Ecto neural progenitor cell (in vitro differentiated cells): ENCODE data around the gene SPATA31D4.
"Not testable (repeated sequence)": the region's sequence is repeated elsewhere in the genome, so short reads cannot be mapped to it uniquely, and the experiment has no call there.

Source experiments
- DNase-seq: peaks from one replicate; pipeline ENCODE4 v3.0.0-alpha.2; 2018; ENCODE audit warnings: low spot score

The SPATA31D4 gene

DNA sequence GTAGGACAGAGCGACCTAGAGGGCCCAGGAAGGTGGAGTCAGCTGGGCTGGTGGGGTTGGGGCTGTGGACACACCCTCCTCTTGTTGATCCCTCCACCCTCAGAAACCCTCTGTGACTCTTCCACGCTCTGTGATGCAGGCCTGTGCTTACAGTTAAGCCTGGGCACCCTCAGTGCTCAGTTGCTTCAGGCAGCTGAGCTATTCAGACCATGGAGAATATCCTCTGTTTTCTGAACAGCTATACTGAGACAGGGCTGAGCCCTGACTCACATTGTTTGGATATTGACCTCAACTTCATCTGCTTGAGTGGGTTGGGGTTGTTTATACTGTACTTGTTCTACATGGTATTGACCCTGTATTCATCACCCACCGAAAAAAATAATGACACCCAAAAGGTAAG lies at the start of gene SPATA31D4:
TSS of gene SPATA31D4 (plus strand) at position 124 of the 400 bp plus-strand sequence. CDS start at position 210, 86 bp downstream.
- DNase-seq = not testable (repeated sequence)

DNA sequence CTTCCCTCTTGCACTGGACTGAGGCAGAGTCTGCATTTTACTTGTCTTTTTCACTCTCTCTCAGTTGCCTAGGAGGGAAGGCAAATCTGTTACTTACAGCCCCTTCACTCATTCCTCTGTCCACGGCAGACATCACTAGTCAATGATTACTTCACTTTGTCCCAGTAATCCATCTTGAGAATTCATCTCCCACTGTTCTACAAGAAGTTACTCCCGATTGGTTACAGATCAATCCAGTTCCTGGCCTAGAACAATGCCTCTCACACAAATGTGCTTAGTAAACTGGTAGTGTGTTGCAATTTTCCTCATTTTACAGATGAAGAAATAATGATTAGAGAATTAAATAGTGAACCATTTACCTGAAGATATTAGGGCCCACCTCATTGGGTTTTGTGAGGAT lies 49.7 kb upstream of the SPATA31D4 start:
- no peak for DNase-seq

- no peak for DNase-seq
Measured at GRCh38 chr9:81879501-81879916, 48.7 kb upstream of the SPATA31D4 start.

- DNase-seq = no peak
Measured at GRCh38 chr9:81885602-81886001, 42.6 kb upstream of the SPATA31D4 start.

GRCh38 chr9:81886665-81887064 lies 41.6 kb upstream of the SPATA31D4 start:
- no peak for DNase-seq

DNA sequence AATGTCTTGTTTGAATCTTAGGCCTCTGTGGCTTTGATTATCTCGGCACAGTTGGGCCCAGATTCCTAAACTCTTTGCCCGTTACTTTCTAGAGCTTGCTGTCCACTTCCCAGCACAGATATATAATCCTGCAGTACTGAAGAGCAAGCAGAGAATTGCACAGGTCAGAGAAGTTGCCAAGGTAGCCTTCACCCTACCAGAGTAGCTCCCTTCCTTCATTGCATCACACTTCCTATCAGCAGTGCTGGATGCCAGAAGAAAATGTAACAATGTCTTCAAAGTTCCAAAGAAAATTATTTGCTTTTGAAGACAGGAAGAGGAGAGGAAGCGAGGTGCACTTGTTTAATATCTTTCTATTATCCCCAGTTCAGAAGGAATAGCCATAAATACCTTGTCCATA lies 38.1 kb upstream of the SPATA31D4 start:
- DNase-seq = no peak

GRCh38 chr9:81892440-81892839 lies 35.8 kb upstream of the SPATA31D4 start:
- no peak for DNase-seq

DNA sequence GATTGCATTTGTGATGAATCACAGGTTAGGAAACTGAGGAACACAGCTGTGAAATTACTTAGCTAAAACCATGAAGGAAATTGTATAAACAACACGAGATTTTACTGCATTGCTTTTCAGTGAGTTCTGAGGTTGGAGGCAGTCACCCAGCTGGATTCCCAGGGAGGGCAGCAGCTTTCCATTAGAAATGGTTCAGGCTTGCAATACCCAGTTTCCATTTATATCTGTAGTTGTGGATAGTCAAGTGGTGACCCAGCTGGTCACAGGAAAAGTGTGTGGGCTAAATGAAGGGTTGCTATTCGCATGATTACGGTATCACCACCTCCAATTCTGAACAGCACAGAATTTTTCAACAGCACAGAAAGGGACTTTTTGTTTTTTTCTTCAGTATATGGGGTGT lies 34.3 kb upstream of the SPATA31D4 start:
- DNase-seq = no peak

DNA sequence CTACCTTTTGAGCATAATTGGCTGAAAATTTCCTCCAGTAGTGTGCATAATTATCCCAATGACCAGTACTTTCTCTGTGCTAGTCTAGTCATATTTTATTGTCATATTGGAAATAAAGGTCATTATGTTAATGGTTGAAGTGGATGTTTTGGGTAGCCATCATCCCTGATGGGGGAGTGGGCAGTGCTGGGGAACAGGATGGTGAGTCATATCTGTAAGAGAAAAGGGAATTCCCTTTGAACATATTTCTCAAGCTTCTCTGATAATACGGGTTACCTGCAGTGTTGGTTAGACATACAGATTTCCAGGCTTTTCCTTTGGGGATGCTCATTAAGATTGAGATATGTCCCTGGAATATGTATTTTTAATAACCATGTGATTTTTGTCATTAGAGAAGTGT lies 33.3 kb upstream of the SPATA31D4 start:
- DNase-seq = no peak

DNA sequence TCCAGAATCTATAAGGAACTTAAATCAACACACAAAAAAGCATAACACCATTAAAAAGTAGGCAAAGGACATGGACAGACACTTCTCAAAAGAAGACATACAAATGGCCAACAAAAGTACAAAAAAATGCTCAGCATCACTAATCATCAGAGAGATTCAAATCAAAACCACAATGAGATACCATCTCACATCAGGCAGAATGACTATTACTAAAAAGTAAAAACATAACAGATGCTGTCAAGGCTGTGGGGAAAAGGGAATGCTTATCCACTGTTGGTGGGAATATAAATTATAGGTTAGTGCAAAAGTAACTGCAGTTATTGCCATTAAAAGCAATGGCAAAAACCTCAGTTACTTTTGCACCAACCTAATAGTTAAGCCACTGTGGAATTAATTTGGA lies 32.2 kb upstream of the SPATA31D4 start:
- no peak for DNase-seq

DNA sequence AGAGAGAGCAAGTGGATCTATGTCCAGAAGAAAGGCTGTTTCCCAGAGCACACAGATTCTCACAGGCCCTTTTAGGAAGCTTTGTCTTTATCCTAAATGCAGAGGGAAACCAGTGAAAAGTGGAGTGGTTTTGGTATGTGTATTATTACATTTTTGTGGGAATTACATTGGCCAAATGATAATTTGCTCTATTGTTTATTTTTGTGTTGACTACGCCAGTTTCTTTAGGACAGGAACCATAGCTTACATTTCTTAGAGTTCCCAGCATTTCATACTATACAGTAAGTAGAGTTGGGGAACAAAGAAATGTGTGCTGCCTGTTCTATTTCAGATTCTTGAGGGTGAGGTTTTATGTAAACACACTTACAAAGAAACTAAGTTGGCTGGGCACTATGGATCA lies 29.4 kb upstream of the SPATA31D4 start:
- no peak for DNase-seq

- no peak for DNase-seq
Measured at GRCh38 chr9:81902196-81902595, 26.0 kb upstream of the SPATA31D4 start.

- no peak for DNase-seq
Measured at GRCh38 chr9:81902626-81903025, 25.6 kb upstream of the SPATA31D4 start.

DNA sequence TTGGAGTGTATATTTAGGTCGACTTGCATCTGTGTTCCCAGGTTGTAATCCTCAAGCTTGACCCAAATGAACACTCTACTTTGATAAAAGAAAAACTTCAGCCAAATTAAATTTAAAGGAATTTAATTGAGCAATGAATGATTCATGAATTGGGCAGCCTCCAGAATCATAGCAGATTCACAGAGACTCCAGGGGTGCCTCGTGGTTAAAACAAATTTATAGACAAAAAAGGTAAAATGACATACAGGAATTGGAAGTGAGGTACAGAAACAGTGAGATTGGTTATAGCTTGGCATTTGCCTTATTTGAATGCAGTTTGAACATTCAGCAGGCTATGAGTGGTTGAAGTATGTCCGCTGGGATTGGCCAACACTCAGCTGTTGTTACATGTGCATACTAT lies 21.6 kb upstream of the SPATA31D4 start:
- DNase-seq = no peak

DNA sequence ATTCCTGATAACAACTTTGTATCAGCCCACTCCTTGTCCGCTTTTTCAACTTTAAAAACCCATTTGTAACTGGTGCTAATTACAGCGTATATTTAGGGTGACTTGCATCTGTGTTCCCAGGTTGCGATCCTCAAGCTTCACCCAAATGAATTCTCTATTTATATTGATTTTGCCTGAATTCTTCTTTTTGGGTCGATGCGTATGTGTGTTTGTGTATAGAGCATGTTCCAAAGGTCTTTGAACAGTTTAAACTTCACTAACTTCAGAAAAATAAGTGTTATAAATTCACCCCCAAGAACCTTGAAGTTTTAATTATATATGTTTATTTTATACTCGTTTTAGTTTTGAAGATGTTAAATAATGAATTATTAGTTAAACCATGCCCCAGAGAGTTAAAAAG lies 16.1 kb upstream of the SPATA31D4 start:
- DNase-seq = no peak

DNA sequence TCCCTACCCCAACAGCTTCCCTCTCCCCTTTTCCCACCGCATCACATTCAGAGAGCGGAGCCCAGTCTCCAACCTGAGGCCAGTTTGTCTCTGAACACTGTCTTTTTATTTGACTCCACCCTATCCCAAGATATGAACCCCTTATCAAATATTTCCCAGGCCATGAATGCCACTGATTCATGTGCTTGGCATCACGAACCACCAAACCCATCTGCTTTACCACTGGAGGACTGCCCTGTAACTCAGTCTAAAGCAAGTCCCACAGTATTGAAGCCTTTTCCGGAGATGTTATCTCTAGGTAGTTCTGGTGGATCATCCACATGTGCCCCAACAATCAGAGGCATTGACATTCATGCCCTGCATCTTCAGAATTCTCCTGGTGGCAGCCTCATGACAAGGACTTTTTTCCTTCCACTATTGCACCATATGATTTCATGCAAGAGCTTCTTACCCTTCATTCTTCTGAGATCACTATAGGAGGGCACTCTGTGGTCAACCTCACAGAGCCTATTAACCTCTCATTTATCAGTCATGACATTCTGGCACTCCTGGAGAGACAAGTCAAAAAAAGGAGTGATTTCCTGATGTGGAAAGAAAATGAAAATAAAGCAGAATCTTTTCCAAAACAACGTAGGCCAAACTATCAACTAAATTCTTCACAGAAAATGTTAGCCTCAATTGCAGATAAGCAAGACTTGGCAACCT lies 12.3 kb upstream of the SPATA31D4 start:
- no peak for DNase-seq

DNA sequence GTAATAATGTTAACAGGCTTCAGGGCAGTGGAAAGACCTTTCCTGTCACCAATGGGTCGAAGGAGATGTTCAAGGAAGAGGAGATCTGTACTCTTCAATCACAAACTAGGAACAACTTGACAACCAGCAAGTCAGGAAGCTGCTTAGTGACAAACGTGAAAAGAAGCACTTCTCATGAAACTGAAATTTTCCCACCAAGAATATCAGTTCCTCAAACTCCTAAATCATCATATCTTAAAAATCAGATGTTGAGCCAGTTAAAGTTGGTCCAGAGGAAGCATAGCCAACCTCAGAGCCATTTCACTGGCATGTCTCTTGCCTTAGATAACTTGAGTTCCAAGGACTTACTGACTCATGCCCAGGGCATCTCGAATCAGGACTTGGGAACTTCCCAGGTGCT lies 9.7 kb upstream of the SPATA31D4 start:
- DNase-seq = not testable (repeated sequence)

- DNase-seq = not testable (repeated sequence)
Measured at GRCh38 chr9:81930147-81930546, 1.9 kb downstream of the SPATA31D4 start.

- DNase-seq = not testable (repeated sequence)
Measured at GRCh38 chr9:81933547-81933946, 5.3 kb downstream of the SPATA31D4 start.

DNA sequence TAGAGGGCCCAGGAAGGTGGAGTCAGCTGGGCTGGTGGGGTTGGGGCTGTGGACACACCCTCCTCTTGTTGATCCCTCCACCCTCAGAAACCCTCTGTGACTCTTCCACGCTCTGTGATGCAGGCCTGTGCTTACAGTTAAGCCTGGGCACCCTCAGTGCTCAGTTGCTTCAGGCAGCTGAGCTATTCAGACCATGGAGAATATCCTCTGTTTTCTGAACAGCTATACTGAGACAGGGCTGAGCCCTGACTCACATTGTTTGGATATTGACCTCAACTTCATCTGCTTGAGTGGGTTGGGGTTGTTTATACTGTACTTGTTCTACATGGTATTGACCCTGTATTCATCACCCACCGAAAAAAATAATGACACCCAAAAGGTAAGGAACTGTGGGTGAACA lies 15.2 kb downstream of the SPATA31D4 start, which contains the start of gene SPATA31D3:
TSS of gene SPATA31D3 (plus strand) at position 108 of the 400 bp plus-strand sequence. CDS start at position 194, 86 bp downstream.
- not testable (repeated sequence) for DNase-seq

- DNase-seq = not testable (repeated sequence)
Measured at GRCh38 chr9:81948650-81949049, 20.4 kb downstream of the SPATA31D4 start.

DNA sequence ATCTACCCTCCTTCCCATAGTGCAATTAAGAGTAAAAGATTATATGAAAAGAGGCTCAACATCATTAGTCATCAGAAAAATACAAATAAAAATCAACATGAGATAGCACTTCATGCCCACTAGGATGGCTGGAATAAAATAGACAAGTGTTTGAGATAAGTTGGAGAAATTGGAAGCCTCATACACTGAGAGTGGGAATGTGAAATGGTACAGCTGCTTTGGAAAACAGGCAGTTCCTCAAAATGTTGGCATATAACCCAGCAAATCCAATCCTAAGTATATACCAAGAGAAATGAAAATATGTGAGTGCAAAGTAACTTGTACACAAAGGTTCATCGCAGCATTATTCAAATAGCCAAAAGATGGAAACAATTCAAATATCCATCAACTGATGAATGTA lies 24.9 kb downstream of the SPATA31D4 start:
- DNase-seq = no peak

GRCh38 chr9:81955625-81956024 lies 27.4 kb downstream of the SPATA31D4 start:
- DNase-seq = no peak
